OCI-M2 (cell line): ENCODE measurements around the gene TRMU.

Source experiments
- DNase-seq: peaks from one replicate; lab custom pipeline; 2025; ENCODE audit not compliant: unreplicated experiment; lab: John Stamatoyannopoulos, UW

TRMU gene

DNA sequence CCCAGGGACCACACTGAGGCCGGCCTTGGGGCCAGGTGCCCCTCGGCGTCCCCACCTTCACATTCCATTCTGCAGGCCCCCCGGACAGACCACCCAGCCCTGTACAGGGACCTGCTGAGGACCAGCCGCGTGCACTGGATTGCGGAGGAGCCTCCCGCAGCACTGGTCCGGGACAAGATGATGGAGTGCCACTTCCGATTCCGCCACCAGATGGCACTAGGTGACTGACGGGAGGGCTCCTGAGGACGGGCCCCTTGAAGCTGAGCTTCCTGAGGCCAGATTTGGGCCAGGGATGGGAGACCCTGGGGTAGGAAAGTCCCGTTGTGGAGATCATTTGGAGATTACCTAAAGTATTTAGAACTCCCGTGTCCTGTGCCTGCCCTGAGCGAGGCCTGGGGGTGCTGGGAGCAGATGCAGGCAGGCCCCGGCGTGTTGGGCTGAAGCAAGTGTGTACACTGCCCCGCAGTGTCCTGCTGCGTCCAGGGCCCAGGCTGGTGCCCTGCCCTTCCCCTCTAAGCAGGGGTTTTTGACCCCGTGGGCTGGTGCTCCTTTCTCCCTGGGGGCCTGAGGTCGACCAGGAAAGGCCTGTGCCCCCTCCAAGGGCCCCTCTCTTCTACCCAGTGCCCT, 20.0 kb downstream of the TRMU start:
- no peak for DNase-seq

DNA sequence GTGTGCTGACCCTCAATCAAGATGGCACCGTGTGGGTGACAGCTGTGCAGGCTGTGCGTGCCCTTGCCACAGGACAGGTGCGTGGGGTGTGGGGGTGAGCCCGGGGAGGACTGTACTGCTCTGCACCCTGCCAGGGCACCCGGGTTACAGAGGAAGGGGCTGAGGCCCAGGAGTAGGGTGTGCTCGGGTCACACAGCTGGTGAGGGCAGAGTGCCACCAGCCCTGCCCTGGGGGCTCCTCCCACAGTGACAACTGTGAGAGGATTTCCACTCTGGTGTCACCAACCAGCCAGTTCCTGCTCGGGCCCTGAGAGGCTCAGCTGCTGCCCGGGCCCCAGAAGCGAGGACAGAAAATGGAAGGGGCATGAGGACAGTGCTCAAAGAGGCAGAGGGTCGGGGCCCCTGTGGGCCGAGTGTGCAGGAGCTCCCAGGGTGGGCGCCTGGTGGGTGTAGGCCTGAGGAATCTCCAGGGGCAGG, 20.5 kb downstream of the TRMU start:
- DNase-seq = no peak

GRCh38 chr22:46356496-46357480, 21.3 kb downstream of the TRMU start:
- DNase-seq = no peak

DNA sequence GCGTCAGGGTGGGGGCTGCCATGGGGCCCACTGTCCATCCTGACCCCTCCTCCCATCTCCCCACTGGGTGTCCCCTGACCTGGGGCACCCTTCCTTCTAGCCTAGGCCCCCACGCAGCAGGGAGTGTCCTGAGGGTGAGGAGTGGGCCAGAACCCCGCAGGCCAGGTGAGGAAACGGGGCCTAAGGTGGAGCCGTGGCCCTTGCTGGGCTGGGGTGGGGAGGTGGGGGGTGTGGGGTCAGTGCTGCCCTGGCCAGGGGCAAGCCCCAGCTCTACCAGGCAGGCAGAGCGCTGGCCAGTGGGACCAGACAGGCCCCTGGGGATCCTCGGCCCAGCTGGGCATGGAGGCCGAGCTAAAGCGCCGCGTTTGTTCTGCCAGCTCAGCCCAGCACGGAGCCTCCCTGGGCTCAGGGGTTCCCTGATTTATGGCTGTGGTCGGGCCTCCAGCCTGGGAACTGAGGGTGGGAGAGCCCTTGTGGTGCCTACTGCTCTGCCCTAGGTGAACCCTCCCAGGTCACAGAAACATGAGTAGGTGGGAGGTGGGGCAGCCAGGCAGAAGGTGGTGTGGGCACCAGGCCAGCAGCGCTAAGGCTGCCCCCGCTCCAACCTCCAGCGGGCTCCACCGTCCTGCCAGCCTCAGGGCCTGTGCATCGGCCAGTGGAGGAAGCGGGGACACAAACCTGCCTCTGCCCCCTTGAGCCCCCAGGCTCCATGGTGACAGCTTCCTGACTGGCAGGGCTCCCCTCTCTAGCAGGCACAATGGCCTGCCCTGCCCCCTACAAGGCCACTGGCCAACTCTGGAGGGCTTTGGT, 22.4 kb downstream of the TRMU start:
- DNase-seq = no peak

GRCh38 chr22:46358766-46359165, 23.3 kb downstream of the TRMU start:
- no peak for DNase-seq

DNA sequence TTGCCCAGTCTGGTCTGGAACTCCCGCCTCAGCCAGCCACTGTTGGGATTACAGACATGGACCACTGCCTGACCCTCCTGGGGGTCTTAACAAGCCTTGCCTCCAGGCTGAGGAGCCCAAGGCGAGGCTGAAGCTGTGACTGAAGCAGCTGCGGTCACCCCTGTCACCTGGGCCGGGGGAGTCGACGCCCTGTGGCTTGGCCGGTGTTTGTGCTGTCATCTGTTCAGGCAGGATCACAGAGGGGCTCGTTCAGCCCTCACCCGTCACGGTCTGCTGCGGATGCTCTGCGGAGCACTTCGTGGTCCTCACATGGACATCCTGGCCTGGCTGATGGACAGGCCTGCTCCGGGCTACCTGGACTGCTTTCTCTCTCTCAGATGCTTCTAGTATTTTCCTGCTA, 23.8 kb downstream of the TRMU start:
- no peak for DNase-seq

DNA sequence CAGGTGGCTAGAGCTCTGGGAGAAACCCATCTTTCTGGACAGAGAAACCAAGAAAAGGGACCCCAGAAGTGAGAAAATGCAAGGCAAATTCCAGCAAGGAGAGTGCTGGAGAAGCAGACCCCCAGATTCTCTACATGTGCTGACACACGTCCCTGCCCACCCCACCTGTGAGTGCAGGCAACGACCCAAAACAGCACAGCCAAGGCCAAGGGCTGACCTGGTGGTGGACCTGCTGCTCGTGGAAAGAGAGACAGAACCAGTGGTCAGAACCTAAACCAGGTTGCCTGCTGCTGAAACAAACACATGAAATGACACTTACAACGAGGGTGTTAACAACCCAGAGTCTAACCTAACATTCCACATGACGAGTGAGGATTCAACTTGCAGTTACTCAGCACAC, 24.6 kb downstream of the TRMU start:
- DNase-seq = no peak

DNA sequence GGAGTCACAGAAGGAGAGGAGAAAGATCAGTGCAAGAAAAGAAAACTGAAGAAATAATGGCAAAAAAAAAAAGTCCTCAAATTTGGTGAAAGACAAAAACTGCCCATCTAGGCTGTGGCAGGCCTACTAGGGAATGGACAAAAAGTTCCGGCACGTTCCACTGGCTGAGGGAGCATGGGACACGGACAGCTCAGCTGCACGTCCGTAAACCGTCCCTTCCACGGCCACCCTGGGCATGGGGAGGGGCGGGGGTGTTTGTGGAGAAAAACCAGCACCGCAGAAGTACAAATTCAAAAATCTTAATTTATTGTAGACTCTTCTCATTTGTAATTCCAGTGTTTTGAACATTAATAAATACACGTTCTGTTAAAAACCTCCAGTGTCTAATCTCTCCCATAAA, 25.4 kb downstream of the TRMU start:
- no peak for DNase-seq

DNA sequence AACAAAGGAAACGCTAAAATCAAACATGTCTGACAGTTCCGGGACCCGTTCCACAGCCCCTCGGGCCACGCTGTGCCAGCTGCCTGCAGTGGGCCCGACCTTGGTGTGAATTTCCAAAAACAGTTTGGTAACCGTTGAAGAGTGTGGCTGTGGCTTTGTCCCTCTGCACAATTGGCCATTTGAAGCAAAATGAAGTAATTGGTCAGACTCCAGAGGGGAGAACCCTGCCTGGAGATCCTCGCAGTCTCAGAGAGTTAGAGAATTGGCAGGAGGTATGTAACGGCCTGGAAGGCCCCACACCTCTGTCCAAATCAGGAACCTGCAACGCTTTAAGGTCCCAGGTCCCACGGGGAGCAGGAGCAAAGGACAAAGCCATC, 26.3 kb downstream of the TRMU start:
- no peak for DNase-seq

DNA sequence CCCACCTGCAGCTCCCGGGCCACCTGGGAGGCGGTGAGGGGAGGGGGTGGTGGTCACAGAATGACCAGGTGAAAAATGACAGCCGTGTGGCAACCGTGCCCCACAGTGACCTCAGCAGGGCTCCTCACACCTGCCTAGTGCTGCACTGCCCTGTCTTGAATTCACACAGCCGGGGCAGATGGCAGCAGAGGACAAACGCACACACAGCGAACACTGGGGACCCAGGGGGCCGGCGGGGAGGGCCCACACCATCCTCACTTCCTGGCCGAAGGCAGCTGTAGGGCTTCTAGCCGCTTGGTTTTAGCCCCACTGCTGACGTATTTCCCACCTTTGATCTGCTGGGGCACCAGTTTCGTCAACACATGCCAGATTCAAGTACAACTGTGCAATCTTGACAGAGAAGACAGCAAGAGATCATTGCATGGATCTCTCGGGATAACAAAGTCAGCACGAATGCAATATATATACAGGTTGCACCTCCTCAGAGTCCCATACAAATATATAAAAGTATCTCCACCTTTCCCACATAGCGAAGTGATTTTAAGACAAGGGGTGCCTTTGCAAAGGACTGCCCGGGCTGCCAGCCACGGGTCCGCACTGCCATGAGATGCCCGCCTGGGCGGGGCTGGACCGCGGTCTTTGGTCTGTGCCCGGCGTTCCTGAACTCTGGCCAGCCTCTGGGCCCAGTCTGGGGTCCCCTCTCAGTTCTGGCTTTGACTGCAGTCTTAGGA, 26.9 kb downstream of the TRMU start:
- no peak for DNase-seq

GRCh38 chr22:46362934-46363515, 27.5 kb downstream of the TRMU start:
- no peak for DNase-seq

DNA sequence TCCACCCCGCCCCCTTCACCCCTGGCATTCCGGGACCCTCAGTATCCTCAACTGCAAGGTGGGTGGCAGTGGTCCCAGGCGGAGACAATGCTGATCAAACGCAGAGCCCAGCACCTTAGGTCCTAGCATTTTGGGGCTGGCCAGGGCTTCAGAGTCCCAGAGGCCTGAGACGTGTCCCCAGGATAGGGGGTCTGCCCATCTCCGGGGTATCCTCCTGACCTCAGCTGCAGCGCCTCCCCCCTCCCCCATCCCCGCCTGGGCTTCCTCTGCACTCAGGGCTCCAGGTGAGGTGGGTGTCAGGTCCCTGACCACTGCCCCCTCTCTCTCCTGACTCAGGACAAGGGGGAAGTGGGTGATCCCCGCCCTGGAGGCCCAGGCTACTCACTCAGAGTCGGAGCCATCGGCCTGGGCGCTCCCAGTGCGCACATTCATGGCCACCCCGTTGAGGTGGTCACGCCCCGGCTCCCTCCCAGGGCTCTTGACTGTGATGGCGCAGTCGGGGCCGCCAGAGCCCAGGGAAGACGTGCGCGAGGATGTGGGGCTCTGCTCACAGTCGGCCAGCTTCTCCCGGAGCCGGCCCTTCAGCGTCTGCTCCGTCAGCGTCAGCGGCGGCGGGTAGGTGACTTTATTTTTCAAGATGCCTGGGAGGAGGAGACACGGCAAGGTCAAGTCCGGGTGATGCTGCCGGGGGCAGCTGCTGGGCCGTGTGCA, 28.3 kb downstream of the TRMU start:
- DNase-seq = no peak

DNA sequence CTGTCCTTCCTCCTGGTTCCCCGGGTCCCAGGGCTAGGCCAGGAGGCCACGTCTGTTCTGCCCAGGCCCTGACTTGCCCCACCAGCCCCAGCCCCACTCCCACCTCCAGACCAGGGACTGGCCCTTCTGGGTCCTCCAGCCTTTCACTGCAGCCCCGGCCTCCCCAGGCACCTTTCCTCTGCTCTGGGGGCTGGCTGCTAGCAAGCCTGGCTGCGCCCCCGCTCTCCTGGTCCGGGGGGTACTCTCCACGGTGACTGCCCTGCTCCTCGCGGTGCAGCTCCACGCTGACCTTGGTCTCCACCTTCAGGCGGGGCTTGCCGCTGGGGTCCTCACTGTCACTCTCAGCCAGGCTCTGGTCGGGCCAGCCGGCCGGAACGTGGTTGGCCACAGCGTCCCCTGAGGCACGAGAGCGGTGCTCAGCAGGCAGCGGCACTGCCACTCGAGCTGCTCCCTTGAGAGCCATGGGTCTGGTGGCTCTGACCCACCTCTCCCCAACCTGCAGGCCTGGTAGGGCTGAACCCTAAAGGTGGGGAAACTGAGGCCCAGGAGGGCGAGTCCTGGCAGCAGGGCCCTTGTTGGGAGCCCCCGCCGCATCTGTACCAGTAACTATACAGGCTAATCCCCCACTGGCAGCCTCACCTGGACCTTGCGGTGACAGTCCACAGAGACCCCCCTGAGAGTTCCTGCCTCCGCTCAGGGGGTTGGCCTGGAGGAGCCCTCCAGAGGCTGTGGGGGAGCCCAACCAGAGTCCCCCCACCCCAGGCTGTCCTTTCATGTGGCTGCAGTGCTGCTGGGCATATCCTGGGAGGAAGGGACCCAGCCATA, 29.0 kb downstream of the TRMU start:
- no peak for DNase-seq

- no peak for DNase-seq
Observed at GRCh38 chr22:46365166-46365624, 29.7 kb downstream of the TRMU start.

DNA sequence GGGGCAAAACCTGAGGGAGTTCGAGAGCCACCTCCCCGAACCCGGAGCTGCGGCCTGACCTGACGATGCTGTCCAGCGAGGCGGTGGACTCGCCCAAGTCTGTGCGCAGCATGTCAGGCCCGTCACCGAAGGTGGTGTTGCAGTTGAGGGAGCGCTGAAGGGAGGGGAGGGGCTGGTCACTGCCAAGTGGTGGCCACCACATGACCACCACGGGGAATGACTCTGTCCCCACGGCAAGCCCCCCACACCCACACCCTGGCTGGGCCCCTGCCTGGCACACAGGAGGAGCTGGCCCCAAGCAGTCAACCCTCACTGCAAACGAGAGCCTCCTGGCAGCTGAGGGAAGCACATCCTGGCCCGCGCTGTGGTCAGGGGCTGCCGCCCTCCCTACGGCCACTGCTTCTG, 30.8 kb downstream of the TRMU start:
- no peak for DNase-seq

DNA sequence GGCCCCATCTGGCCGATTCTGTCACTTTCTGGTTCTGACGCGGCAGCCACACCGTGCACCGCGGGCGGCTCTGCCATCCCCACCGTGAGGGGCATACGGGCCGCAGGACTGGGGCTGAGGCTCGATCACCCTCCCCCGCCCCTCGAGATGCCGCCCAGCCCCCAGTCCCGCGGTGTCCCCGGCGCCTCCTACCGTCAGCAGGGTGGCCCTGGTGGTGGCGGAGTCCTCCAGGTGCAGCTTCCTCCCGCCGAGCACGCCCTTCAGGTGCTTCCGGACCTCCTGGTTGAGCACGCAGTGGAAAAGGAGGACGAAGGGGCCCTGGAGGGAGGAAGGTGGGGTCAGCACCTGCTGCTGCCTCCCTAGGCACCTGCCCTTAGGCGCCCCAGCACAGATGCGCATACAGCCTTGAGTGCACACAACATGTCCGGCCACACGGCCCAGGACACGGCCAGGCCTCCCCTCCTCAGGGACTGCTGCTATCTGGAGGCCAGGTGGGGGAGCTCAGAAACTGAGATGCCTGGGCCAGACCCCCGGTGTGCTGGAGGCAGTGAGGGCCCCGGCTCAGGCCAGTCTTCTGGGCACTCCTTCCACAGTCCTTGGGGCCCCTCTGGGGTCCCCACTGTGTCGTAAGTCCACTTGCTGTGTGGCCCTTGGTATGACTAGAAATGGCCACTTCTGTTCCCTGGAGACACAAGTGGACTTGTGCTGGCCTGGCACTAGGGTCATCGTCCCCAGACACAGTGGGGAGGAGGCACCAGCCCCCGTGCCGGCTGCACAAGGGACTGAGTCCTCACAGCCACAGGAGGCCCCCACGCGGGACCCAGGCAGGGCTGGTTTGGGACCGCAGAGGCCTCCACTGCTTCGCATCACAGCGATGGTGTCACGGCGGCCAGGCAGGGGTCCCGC, 31.5 kb downstream of the TRMU start:
- no peak for DNase-seq

- DNase-seq = peak; percentile 0
Observed at GRCh38 chr22:46367707-46368191, 32.2 kb downstream of the TRMU start.

DNA sequence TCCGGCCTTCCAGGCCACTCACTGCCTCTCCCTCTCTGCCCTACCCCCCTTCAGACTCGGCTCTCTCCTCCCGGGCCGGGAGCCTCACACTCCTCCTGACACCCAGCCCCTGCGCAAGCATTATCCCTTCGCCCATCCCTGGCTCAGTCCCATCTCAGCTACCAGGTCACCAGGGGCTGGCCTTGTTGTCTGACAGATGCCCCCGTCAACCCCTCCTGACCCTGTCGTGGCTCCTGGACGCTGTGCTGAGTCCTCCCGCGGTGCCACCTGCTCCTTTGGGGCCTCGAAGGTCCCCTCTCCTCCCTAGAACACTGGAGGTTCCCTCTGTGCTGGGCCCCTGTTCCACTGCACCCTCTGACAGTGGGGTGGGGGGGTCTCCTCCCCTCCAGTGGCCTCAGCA, 32.9 kb downstream of the TRMU start:
- no peak for DNase-seq
